GM19438 (cell line): ENCODE measurements around the gene JMJD8.

ENCODE experiments used
- ATAC-seq: cut with Tn5 transposase; IDR thresholded peaks from one replicate; pipeline ENCODE4 v1.9.1; 2021; ENCODE audit warnings: low read depth; ENCODE audit not compliant: unreplicated experiment

Gene JMJD8

GRCh38 chr16:710500-711075, 26.5 kb upstream of the JMJD8 start:
- ATAC-seq, result no peak

GRCh38 chr16:709566-710499, 25.7 kb upstream of the JMJD8 start:
- no peak for ATAC-seq

GRCh38 chr16:708959-709358, 24.8 kb upstream of the JMJD8 start:
- no peak for ATAC-seq

GRCh38 chr16:708019-708418, 23.9 kb upstream of the JMJD8 start:
- no peak for ATAC-seq

- ATAC-seq, result no peak
Measured at GRCh38 chr16:707062-707538, 23.0 kb upstream of the JMJD8 start.

GRCh38 chr16:706189-707061, 22.3 kb upstream of the JMJD8 start:
- no peak for ATAC-seq

- no peak for ATAC-seq
Measured at GRCh38 chr16:705431-706188, 21.5 kb upstream of the JMJD8 start, which contains the start of gene FBXL16. Gene FBXL16, minus strand, starts transcription at chr16:705801. Its CDS starts 8,396 bp downstream, at chr16:697405.

GRCh38 chr16:704552-705380, 20.6 kb upstream of the JMJD8 start:
- no peak for ATAC-seq

GRCh38 chr16:704047-704446, 19.9 kb upstream of the JMJD8 start:
- no peak for ATAC-seq

GRCh38 chr16:703406-703805, 19.3 kb upstream of the JMJD8 start:
- ATAC-seq, result no peak

GRCh38 chr16:702341-702740, 18.2 kb upstream of the JMJD8 start:
- no peak for ATAC-seq

GRCh38 chr16:700684-701584, 16.8 kb upstream of the JMJD8 start:
- ATAC-seq, result no peak

- no peak for ATAC-seq
Measured at GRCh38 chr16:698911-699671, 15.0 kb upstream of the JMJD8 start.

GRCh38 chr16:695355-696089, 11.4 kb upstream of the JMJD8 start:
- ATAC-seq, result no peak

- no peak for ATAC-seq
Measured at GRCh38 chr16:694863-695354, 10.8 kb upstream of the JMJD8 start.

GRCh38 chr16:694187-694862, 10.2 kb upstream of the JMJD8 start:
- ATAC-seq, result no peak
